CD8-positive, alpha-beta memory T cell (primary cell): Measurements from ENCODE around the gene UBN2. TPM values are rescaled to one million over a fixed set of nuclear protein-coding genes. Genes with fewer than 3 reads are reported as not detected.

Experiments
- CTCF ChIA-PET: fragments of 350-600 bp; sonication (Branson Sonifier 250); formaldehyde crosslinking; loops from one replicate; lab custom pipeline; 2021; ENCODE audit warnings: antibody characterized with exemption; lab: Charles Lee
- POLR2A ChIA-PET: fragments of 350-600 bp; sonication (Branson Sonifier 250); formaldehyde crosslinking; loops from one replicate; lab custom pipeline; 2021; ENCODE audit warnings: antibody characterized with exemption; lab: Charles Lee
- DNase-seq, 5 donors: peaks; one replicate each; pipeline versions ENCODE4 v3.0.0 to v3.0.0-alpha.2; 2020 to 2022; ENCODE audit warnings: mixed read lengths in 1 of 5
- H3K27ac ChIP-seq: one replicate; pipeline ENCODE4 v1.7.0; 2013; ENCODE audit warnings: low read depth, mild to moderate bottlenecking, low read length, moderate library complexity
- H3K27me3 ChIP-seq: 2 replicates; pipeline ENCODE4 v1.7.0; 2013; ENCODE audit warnings: low read length, mild to moderate bottlenecking; ENCODE audit not compliant: insufficient read depth, poor library complexity, severe bottlenecking
- H3K36me3 ChIP-seq: 2 replicates; pipeline ENCODE4 v1.7.0; 2013; ENCODE audit warnings: mild to moderate bottlenecking, low read length, moderate library complexity; ENCODE audit not compliant: insufficient read depth
- H3K4me1 ChIP-seq: 2 replicates; pipeline ENCODE4 v1.7.0; 2013; ENCODE audit warnings: mild to moderate bottlenecking, low read length, moderate library complexity; ENCODE audit not compliant: insufficient read depth
- H3K4me3 ChIP-seq: 2 replicates; pipeline ENCODE4 v1.7.0; 2013; ENCODE audit warnings: mild to moderate bottlenecking, low read length
- H3K9me3 ChIP-seq: 2 replicates; pipeline ENCODE4 v1.7.0; 2013; ENCODE audit warnings: mild to moderate bottlenecking, low read length
- H3K27ac Mint-ChIP-seq, 8 donors: one replicate each; pipeline ENCODE4 v1.8.0; 2020 to 2021; ENCODE audit warnings: mixed read lengths in 8 of 8, mild to moderate bottlenecking in 6 of 8, inconsistent platforms in 3 of 8, moderate library complexity in 3 of 8
- H3K27me3 Mint-ChIP-seq, 2 donors: one replicate each; pipeline ENCODE4 v1.8.0; 2020 to 2021; ENCODE audit warnings: mixed read lengths in 2 of 2, mild to moderate bottlenecking in 1 of 2, moderate library complexity in 1 of 2
- H3K36me3 Mint-ChIP-seq, 3 donors: one replicate each; pipeline ENCODE4 v1.8.0; 2020 to 2021; ENCODE audit warnings: mixed read lengths in 3 of 3, inconsistent platforms in 1 of 3, mild to moderate bottlenecking in 1 of 3
- H3K4me1 Mint-ChIP-seq, 3 donors: one replicate each; pipeline ENCODE4 v1.8.0; 2020 to 2021; ENCODE audit warnings: mixed read lengths in 3 of 3, inconsistent platforms in 1 of 3, mild to moderate bottlenecking in 1 of 3
- H3K4me3 Mint-ChIP-seq, 7 donors: one replicate each; pipeline ENCODE4 v1.8.0; 2020 to 2021; ENCODE audit warnings: mixed read lengths in 7 of 7, mild to moderate bottlenecking in 6 of 7, moderate library complexity in 4 of 7, inconsistent platforms in 2 of 7
- H3K9me3 Mint-ChIP-seq, 5 donors: one replicate each; pipeline ENCODE4 v1.8.0; 2020 to 2022; ENCODE audit warnings: mixed read lengths in 5 of 5, mild to moderate bottlenecking in 3 of 5, moderate library complexity in 2 of 5, inconsistent platforms in 1 of 5
- polyA plus RNA-seq: library from polyadenylated mRNA; unstranded; fragments of 300-500 nt; fragmentation: Illumina TruSeq; gene quantifications from one replicate; pipeline ENCODE4 v1.2.3, GENCODE V29; 2021
- total RNA-seq, 2 experiments: library from RNA; stranded (reverse); gene quantifications; one replicate each; pipeline ENCODE4 v1.2.3, GENCODE V29; 2021

UBN2 gene
- total and polyA plus RNA-seq, 3 experiments from 2014 or later, result 3.2 to 13.6 (median 13.0) TPM

GRCh38 chr7:139254281-139254680 lies 23.2 kb downstream of the UBN2 start:
- Histone ChIP-seq H3K4me1 (no peaks in the 10 kb centered on the region), H3K9me3 (no peaks in the 10 kb centered on the region), H3K27ac (no peak overlapping the region), H3K36me3 (peaks cover 16% of the 10 kb centered on the region), H3K4me3 (no peak overlapping the region), H3K27me3 (no peaks in the 10 kb centered on the region)
- peaks cover 0 to 1% of the 10 kb centered on the region in 2 donors for H3K27me3 Mint-ChIP-seq
- CTCF ChIA-PET, result no interaction called here
- DNase-seq, result no peak
- H3K9me3 Mint-ChIP-seq, result no peaks in the 10 kb centered on the region
- POLR2A ChIA-PET, result no interaction called here
- no peak overlapping the region for H3K4me3 Mint-ChIP-seq
- no peak overlapping the region for H3K27ac Mint-ChIP-seq
- H3K36me3 Mint-ChIP-seq, result peaks cover 9 to 75% (median 24%) of the 10 kb centered on the region in 3 donors
- peaks cover 4 to 9% (median 4%) of the 10 kb centered on the region in 3 donors for H3K4me1 Mint-ChIP-seq

GRCh38 chr7:139254728-139255127 lies 23.7 kb downstream of the UBN2 start:
- ChIA-PET CTCF (no interaction called here), POLR2A (no interaction called here)
- H3K27ac Mint-ChIP-seq, result no peak overlapping the region
- no peaks in the 10 kb centered on the region for H3K4me1 ChIP-seq
- H3K36me3 Mint-ChIP-seq, result peaks cover 9 to 74% (median 24%) of the 10 kb centered on the region in 3 donors
- peaks cover 0 to 1% of the 10 kb centered on the region in 2 donors for H3K27me3 Mint-ChIP-seq
- H3K9me3 Mint-ChIP-seq, result no peaks in the 10 kb centered on the region
- no peak overlapping the region for H3K4me3 Mint-ChIP-seq
- peaks cover 0 to 9% (median 4%) of the 10 kb centered on the region in 3 donors for H3K4me1 Mint-ChIP-seq
- H3K27ac ChIP-seq, result no peak overlapping the region
- no peaks in the 10 kb centered on the region for H3K9me3 ChIP-seq
- H3K4me3 ChIP-seq, result no peak overlapping the region
- no peak for DNase-seq
- peaks cover 12% of the 10 kb centered on the region for H3K36me3 ChIP-seq
- H3K27me3 ChIP-seq, result no peaks in the 10 kb centered on the region

GRCh38 chr7:139255290-139255689 lies 24.3 kb downstream of the UBN2 start:
- Histone ChIP-seq H3K9me3 (no peaks in the 10 kb centered on the region), H3K27ac (no peak overlapping the region), H3K36me3 (peaks cover 8% of the 10 kb centered on the region), H3K27me3 (no peaks in the 10 kb centered on the region), H3K4me3 (no peak overlapping the region), H3K4me1 (no peaks in the 10 kb centered on the region)
- Mint-ChIP-seq H3K27ac (no peak overlapping the region), H3K36me3 (peaks cover 9 to 74% (median 24%) of the 10 kb centered on the region in 3 donors), H3K27me3 (peaks cover 0 to 1% of the 10 kb centered on the region in 2 donors), H3K9me3 (no peaks in the 10 kb centered on the region), H3K4me1 (peaks cover 0 to 9% (median 4%) of the 10 kb centered on the region in 3 donors), H3K4me3 (no peak overlapping the region)
- CTCF ChIA-PET, result no interaction called here
- POLR2A ChIA-PET, result no interaction called here
- no peak for DNase-seq

GRCh38 chr7:139259142-139259541 lies 28.1 kb downstream of the UBN2 start:
- POLR2A ChIA-PET, result no interaction called here
- Mint-ChIP-seq H3K36me3 (peaks cover 0 to 68% (median 23%) of the 10 kb centered on the region in 3 donors), H3K27me3 (peaks cover 0 to 1% of the 10 kb centered on the region in 2 donors), H3K4me3 (no peak overlapping the region), H3K9me3 (no peaks in the 10 kb centered on the region), H3K27ac (no peak overlapping the region), H3K4me1 (no peaks in the 10 kb centered on the region)
- Histone ChIP-seq H3K27me3 (no peaks in the 10 kb centered on the region), H3K9me3 (no peaks in the 10 kb centered on the region), H3K4me3 (no peak overlapping the region), H3K36me3 (no peaks in the 10 kb centered on the region), H3K27ac (no peak overlapping the region), H3K4me1 (no peaks in the 10 kb centered on the region)
- no peak for DNase-seq
- CTCF ChIA-PET, result interaction anchor here (0.7 kb wide), 1 partner anchor 12 kb away, joined by 3 read pairs; no protein-coding TSS in a partner anchor

- H3K4me1 ChIP-seq, result no peaks in the 10 kb centered on the region
- H3K27ac ChIP-seq, result no peak overlapping the region
- H3K36me3 Mint-ChIP-seq, result peaks cover 1 to 76% (median 12%) of the 10 kb centered on the region in 3 donors
- POLR2A ChIA-PET, result no interaction called here
- no peaks in the 10 kb centered on the region for H3K27me3 ChIP-seq
- CTCF ChIA-PET, result no interaction called here
- H3K4me3 ChIP-seq, result no peak overlapping the region
- H3K36me3 ChIP-seq, result peaks cover 1% of the 10 kb centered on the region
- no peaks in the 10 kb centered on the region for H3K4me1 Mint-ChIP-seq
- H3K9me3 ChIP-seq, result no peaks in the 10 kb centered on the region
- H3K4me3 Mint-ChIP-seq, result no peak overlapping the region
- no peaks in the 10 kb centered on the region for H3K27me3 Mint-ChIP-seq
- no peaks in the 10 kb centered on the region for H3K9me3 Mint-ChIP-seq
- peak overlapping the region in 1 of 8 donors; percentile 26 for H3K27ac Mint-ChIP-seq
- no peak for DNase-seq
Measured at GRCh38 chr7:139264220-139264619, 33.2 kb downstream of the UBN2 start.

GRCh38 chr7:139265673-139266072 lies 34.6 kb downstream of the UBN2 start:
- H3K4me1 ChIP-seq, result no peaks in the 10 kb centered on the region
- Mint-ChIP-seq H3K27me3 (no peaks in the 10 kb centered on the region), H3K27ac (peak overlapping the region in 1 of 8 donors; percentile 44), H3K9me3 (no peaks in the 10 kb centered on the region), H3K36me3 (peaks cover 4 to 76% (median 15%) of the 10 kb centered on the region in 3 donors), H3K4me3 (no peak overlapping the region), H3K4me1 (no peaks in the 10 kb centered on the region)
- no peaks in the 10 kb centered on the region for H3K9me3 ChIP-seq
- POLR2A ChIA-PET, result no interaction called here
- no peaks in the 10 kb centered on the region for H3K27me3 ChIP-seq
- CTCF ChIA-PET, result no interaction called here
- no peak overlapping the region for H3K4me3 ChIP-seq
- no peak for DNase-seq
- H3K27ac ChIP-seq, result no peak overlapping the region
- peaks cover 8% of the 10 kb centered on the region for H3K36me3 ChIP-seq

GRCh38 chr7:139271718-139272628 lies 40.9 kb downstream of the UBN2 start:
- Histone ChIP-seq H3K4me3 (no peak overlapping the region), H3K27ac (no peak overlapping the region), H3K27me3 (no peaks in the 10 kb centered on the region), H3K36me3 (peaks cover 17% of the 10 kb centered on the region), H3K9me3 (no peaks in the 10 kb centered on the region), H3K4me1 (no peaks in the 10 kb centered on the region)
- Mint-ChIP-seq H3K9me3 (no peaks in the 10 kb centered on the region), H3K4me1 (peaks cover 0 to 1% (median 0%) of the 10 kb centered on the region in 3 donors), H3K27ac (no peak overlapping the region), H3K36me3 (peaks cover 12 to 78% (median 26%) of the 10 kb centered on the region in 3 donors), H3K4me3 (no peak overlapping the region), H3K27me3 (no peaks in the 10 kb centered on the region)
- ChIA-PET POLR2A (no interaction called here), CTCF (no interaction called here)
- no peak for DNase-seq

GRCh38 chr7:139284252-139284896 lies 53.3 kb downstream of the UBN2 start:
- Histone ChIP-seq H3K36me3 (peaks cover 9% of the 10 kb centered on the region), H3K27ac (no peak overlapping the region), H3K4me1 (no peaks in the 10 kb centered on the region), H3K9me3 (no peaks in the 10 kb centered on the region), H3K4me3 (no peak overlapping the region), H3K27me3 (no peaks in the 10 kb centered on the region)
- ChIA-PET POLR2A (no interaction called here), CTCF (no interaction called here)
- H3K4me1 Mint-ChIP-seq, result no peaks in the 10 kb centered on the region
- DNase-seq, result no peak
- H3K36me3 Mint-ChIP-seq, result peaks cover 12 to 56% (median 25%) of the 10 kb centered on the region in 3 donors
- no peaks in the 10 kb centered on the region for H3K27me3 Mint-ChIP-seq
- H3K4me3 Mint-ChIP-seq, result no peak overlapping the region
- H3K9me3 Mint-ChIP-seq, result no peaks in the 10 kb centered on the region
- H3K27ac Mint-ChIP-seq, result peak overlapping the region in 1 of 8 donors; percentile 80
